ENCODE data around the gene NR5A1. TPM values are rescaled to one million over a fixed set of nuclear protein-coding genes. Genes with fewer than 3 reads are reported as not detected.

NR5A1 gene
- total RNA-seq, 2 experiments from 2014 or later, result not detected

DNA sequence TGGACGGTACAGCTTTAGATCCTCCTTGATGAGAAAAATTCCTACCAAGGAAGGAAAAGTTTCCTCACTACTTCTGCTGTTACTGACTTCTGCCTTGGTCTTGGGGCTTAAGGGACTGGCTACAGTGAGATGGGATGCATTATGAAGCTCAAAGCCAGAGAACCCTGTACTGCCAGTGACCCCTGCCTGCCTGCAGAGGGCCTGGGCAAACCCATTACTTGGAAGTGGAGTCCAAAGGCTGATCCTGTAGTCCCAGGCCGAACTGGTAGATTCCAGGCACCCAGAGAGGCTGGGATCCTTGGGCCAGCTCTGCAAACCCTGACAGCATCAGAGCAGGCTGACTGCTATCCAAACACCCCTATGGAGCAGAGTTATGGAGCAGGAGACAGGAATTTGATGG lies 25.7 kb upstream of the NR5A1 start:
- ATAC-seq (no peak), DNase-seq (no peak)
- Mint-ChIP-seq H3K4me3 (no peak overlapping the region), H3K27me3 (ENCODE audit: low read depth) (peaks cover 14% of the 10 kb centered on the region), H3K9me3 (ENCODE audit: insufficient read depth) (no peaks in the 10 kb centered on the region), H3K27ac (no peak overlapping the region), H3K4me1 (ENCODE audit: low read depth) (no peaks in the 10 kb centered on the region), H3K36me3 (ENCODE audit: low read depth) (no peaks in the 10 kb centered on the region)
- ChIA-PET CTCF (interaction anchor here (1.0 to 2.0 kb wide), 3 partner anchors 12 to 114 kb away, joined by 3 to 6 read pairs (median 5); no protein-coding TSS in a partner anchor), POLR2A (no interaction called here)

GRCh38 chr9:124531115-124531514 lies 23.9 kb upstream of the NR5A1 start:
- Mint-ChIP-seq H3K27me3 (ENCODE audit: low read depth) (peaks cover 14% of the 10 kb centered on the region), H3K9me3 (ENCODE audit: insufficient read depth) (no peaks in the 10 kb centered on the region), H3K4me1 (ENCODE audit: low read depth) (no peaks in the 10 kb centered on the region), H3K4me3 (no peak overlapping the region), H3K27ac (no peak overlapping the region), H3K36me3 (ENCODE audit: low read depth) (no peaks in the 10 kb centered on the region)
- CTCF ChIA-PET, result interaction anchor here (1.3 kb wide), 1 partner anchor 20 kb away, joined by 4 read pairs; no protein-coding TSS in a partner anchor
- POLR2A ChIA-PET, result no interaction called here
- ATAC-seq, result no peak
- DNase-seq, result no peak

DNA sequence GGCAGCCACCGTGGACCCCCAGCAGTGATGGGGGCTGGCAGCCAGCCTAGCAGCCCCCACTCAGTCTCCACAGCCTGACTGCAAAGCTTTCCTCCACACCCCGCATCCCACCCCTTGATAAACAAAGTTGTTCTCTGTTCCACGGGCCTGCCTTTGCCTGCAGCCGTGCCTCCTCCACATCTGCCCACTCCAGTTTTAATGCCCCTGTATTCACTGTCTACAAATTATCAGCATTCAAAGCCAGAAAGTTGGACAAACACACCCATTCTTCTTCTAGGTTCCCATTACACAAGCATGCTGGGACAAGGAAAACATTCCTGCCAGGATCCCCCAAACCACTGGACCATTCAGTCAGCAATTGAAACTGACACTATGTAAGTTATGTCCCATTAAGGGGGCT lies 23.0 kb upstream of the NR5A1 start:
- CTCF ChIA-PET, result interaction anchor here (1.3 kb wide), 1 partner anchor 21 kb away, joined by 4 read pairs; no protein-coding TSS in a partner anchor
- no peak overlapping the region for H3K4me3 Mint-ChIP-seq
- no peaks in the 10 kb centered on the region for H3K9me3 Mint-ChIP-seq (ENCODE audit: insufficient read depth)
- H3K36me3 Mint-ChIP-seq (ENCODE audit: low read depth), result no peaks in the 10 kb centered on the region
- no peak overlapping the region for H3K27ac Mint-ChIP-seq
- no peak for ATAC-seq
- DNase-seq, result no peak
- POLR2A ChIA-PET, result no interaction called here
- H3K27me3 Mint-ChIP-seq (ENCODE audit: low read depth), result peaks cover 14% of the 10 kb centered on the region
- H3K4me1 Mint-ChIP-seq (ENCODE audit: low read depth), result no peaks in the 10 kb centered on the region

GRCh38 chr9:124527781-124528180 lies 20.6 kb upstream of the NR5A1 start:
- Mint-ChIP-seq H3K4me3 (no peak overlapping the region), H3K9me3 (ENCODE audit: insufficient read depth) (no peaks in the 10 kb centered on the region), H3K36me3 (ENCODE audit: low read depth) (no peaks in the 10 kb centered on the region), H3K27ac (no peak overlapping the region), H3K4me1 (ENCODE audit: low read depth) (no peaks in the 10 kb centered on the region), H3K27me3 (ENCODE audit: low read depth) (peaks cover 18% of the 10 kb centered on the region)
- ChIA-PET POLR2A (no interaction called here), CTCF (interaction anchor here (1.1 kb wide), 1 partner anchor 9 kb away, joined by 8 read pairs; no protein-coding TSS in a partner anchor)
- DNase-seq (no peak), ATAC-seq (no peak)

- no peak for DNase-seq
- ATAC-seq, result no peak
- no peak overlapping the region for H3K27ac Mint-ChIP-seq
- peaks cover 11% of the 10 kb centered on the region for H3K27me3 Mint-ChIP-seq (ENCODE audit: low read depth)
- POLR2A ChIA-PET, result no interaction called here
- H3K4me3 Mint-ChIP-seq, result no peak overlapping the region
- CTCF ChIA-PET, result no interaction called here
- no peaks in the 10 kb centered on the region for H3K9me3 Mint-ChIP-seq (ENCODE audit: insufficient read depth)
- no peaks in the 10 kb centered on the region for H3K36me3 Mint-ChIP-seq (ENCODE audit: low read depth)
- H3K4me1 Mint-ChIP-seq (ENCODE audit: low read depth), result no peaks in the 10 kb centered on the region
Observed at GRCh38 chr9:124526174-124526573, 19.0 kb upstream of the NR5A1 start.

DNA sequence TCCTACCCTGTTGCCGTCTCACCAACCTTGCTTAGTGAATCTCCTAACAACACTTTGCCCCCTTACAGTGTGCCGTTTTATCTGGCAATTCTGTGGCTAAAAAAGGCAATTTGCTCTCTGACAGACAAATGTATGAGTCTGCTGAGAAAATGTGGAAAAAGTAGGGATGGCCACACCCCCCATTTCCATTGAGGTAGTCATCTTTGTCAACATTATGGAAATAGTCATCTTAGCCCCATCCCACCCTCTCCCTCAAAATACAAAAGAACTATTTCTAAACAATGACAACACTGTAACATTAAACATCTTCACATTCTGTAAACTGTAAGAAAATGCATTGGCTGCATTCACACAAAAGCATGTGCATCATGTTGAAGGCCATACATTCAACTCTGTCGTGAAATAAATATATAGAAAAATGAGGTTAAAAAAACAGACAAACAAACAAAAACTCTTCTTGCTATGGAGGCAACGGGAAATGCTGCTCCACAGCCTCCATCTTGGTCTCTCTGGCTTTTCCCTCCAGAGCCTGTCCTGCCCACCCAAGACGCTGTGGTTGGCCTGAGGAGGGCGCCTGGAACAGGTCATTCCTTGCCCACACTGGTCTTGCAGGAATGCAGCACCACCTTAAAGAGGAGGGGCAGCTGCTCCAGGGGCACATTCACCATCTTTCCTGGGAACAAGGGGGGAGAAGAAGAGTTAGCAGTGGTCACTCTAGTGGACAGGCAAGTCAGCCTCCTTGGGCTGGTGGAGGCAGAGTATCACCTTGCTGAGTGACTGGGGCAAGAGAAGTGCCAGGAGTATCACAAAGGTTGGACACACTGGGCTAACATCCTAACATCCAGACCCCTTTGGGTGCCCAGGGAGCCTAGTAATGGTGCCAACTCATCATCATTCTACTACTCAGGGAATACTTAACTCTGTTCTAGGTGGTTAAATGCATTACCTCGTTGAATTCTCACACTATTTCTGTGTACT lies 15.2 kb upstream of the NR5A1 start:
- H3K27me3 Mint-ChIP-seq (ENCODE audit: low read depth), result peaks cover 7% of the 10 kb centered on the region
- ChIA-PET CTCF (interaction anchor here (1.2 to 1.9 kb wide), 3 partner anchors 15 to 95 kb away, joined by 3 to 15 read pairs (median 3); no protein-coding TSS in a partner anchor), POLR2A (no interaction called here)
- H3K27ac Mint-ChIP-seq, result no peak overlapping the region
- no peaks in the 10 kb centered on the region for H3K4me1 Mint-ChIP-seq (ENCODE audit: low read depth)
- DNase-seq (no peak), ATAC-seq (no peak)
- no peaks in the 10 kb centered on the region for H3K36me3 Mint-ChIP-seq (ENCODE audit: low read depth)
- no peak overlapping the region for H3K4me3 Mint-ChIP-seq
- no peaks in the 10 kb centered on the region for H3K9me3 Mint-ChIP-seq (ENCODE audit: insufficient read depth)

GRCh38 chr9:124521142-124521541 lies 13.9 kb upstream of the NR5A1 start:
- Mint-ChIP-seq H3K27ac (no peak overlapping the region), H3K4me1 (ENCODE audit: low read depth) (no peaks in the 10 kb centered on the region), H3K36me3 (ENCODE audit: low read depth) (no peaks in the 10 kb centered on the region), H3K27me3 (ENCODE audit: low read depth) (peaks cover 12% of the 10 kb centered on the region), H3K9me3 (ENCODE audit: insufficient read depth) (no peaks in the 10 kb centered on the region), H3K4me3 (no peak overlapping the region)
- POLR2A ChIA-PET, result no interaction called here
- no peak for DNase-seq
- CTCF ChIA-PET, result no interaction called here
- no peak for ATAC-seq

GRCh38 chr9:124520206-124520596 lies 13.0 kb upstream of the NR5A1 start:
- CTCF ChIA-PET, result no interaction called here
- ATAC-seq (no peak), DNase-seq (no peak)
- no peak overlapping the region for H3K27ac Mint-ChIP-seq
- H3K4me1 Mint-ChIP-seq (ENCODE audit: low read depth), result no peaks in the 10 kb centered on the region
- no peak overlapping the region for H3K4me3 Mint-ChIP-seq
- H3K27me3 Mint-ChIP-seq (ENCODE audit: low read depth), result peaks cover 12% of the 10 kb centered on the region
- POLR2A ChIA-PET, result no interaction called here
- no peaks in the 10 kb centered on the region for H3K9me3 Mint-ChIP-seq (ENCODE audit: insufficient read depth)
- H3K36me3 Mint-ChIP-seq (ENCODE audit: low read depth), result no peaks in the 10 kb centered on the region

DNA sequence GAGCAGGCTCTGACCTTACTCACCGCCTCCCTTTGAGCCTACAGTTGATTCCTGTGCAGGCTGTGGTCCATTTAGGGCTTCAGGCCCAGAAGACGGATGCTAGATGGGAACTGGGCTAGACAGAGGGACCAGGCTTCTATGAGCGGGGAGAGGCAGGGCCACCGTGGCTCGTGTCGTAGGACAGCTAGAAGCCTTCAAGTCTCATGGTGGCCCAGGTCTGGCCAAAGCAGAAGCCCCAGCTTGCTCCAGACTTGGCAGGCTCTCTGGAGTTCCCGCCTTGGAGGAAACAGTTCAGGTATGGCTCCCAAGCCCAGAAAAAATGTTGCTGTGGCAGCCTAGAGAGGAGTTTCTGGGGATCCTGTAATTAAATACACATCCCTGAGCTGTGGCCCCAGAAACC lies 10.9 kb upstream of the NR5A1 start:
- no peaks in the 10 kb centered on the region for H3K9me3 Mint-ChIP-seq (ENCODE audit: insufficient read depth)
- H3K36me3 Mint-ChIP-seq (ENCODE audit: low read depth), result no peaks in the 10 kb centered on the region
- H3K4me3 Mint-ChIP-seq, result no peak overlapping the region
- peaks cover 8% of the 10 kb centered on the region for H3K27me3 Mint-ChIP-seq (ENCODE audit: low read depth)
- H3K27ac Mint-ChIP-seq, result no peak overlapping the region
- ATAC-seq, result no peak
- CTCF ChIA-PET, result no interaction called here
- no peak for DNase-seq
- POLR2A ChIA-PET, result no interaction called here
- peaks cover 4% of the 10 kb centered on the region for H3K4me1 Mint-ChIP-seq (ENCODE audit: low read depth)

DNA sequence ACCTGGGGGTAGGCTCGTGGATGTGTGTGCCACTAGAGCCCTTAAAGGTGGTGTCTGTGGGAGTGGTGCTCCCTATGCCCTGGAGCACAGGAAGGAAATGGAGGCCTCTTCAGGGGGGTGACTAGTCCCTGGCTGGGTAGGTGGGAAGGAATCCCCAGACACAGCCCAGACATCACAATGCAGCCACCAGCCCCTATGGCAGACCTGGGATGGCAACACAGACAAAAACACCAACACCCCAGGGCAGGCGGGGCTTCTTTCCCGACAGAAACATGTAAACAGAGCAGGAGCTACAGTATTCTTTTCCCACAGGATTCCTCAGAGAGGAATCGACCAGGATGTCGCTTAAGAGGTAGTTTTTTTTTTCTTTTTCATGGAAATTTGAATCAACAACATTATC lies 10.4 kb upstream of the NR5A1 start:
- POLR2A ChIA-PET, result no interaction called here
- H3K27me3 Mint-ChIP-seq (ENCODE audit: low read depth), result peaks cover 8% of the 10 kb centered on the region
- no peak overlapping the region for H3K27ac Mint-ChIP-seq
- no peak for DNase-seq
- H3K4me3 Mint-ChIP-seq, result no peak overlapping the region
- H3K36me3 Mint-ChIP-seq (ENCODE audit: low read depth), result no peaks in the 10 kb centered on the region
- no peak for ATAC-seq
- H3K9me3 Mint-ChIP-seq (ENCODE audit: insufficient read depth), result no peaks in the 10 kb centered on the region
- peaks cover 4% of the 10 kb centered on the region for H3K4me1 Mint-ChIP-seq (ENCODE audit: low read depth)
- CTCF ChIA-PET, result no interaction called here

DNA sequence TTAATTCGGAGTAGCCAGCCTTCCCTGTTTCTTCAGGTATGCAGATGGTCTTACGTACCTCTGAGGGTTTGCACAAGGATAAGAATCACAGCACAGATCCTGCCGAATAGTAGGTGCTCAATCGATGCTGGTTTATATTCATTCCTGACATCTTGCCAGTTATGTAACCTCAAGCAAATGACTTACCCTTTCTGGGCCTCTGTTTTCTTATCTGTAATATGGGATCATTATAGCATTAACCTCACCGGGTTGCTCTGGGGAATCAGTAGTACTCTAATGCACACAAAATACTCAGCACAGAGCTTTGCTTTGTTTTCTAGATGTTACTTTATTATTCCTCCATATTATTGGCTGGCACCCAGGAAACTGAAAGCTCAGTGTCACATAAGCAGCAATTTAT lies 7.7 kb upstream of the NR5A1 start:
- Mint-ChIP-seq H3K4me3 (no peak overlapping the region), H3K9me3 (ENCODE audit: insufficient read depth) (no peaks in the 10 kb centered on the region), H3K27ac (no peak overlapping the region), H3K27me3 (ENCODE audit: low read depth) (peaks cover 5% of the 10 kb centered on the region), H3K36me3 (ENCODE audit: low read depth) (no peaks in the 10 kb centered on the region), H3K4me1 (ENCODE audit: low read depth) (peaks cover 7% of the 10 kb centered on the region)
- ATAC-seq, result no peak
- DNase-seq, result no peak
- POLR2A ChIA-PET, result no interaction called here
- CTCF ChIA-PET, result interaction anchor here (0.5 to 0.9 kb wide), 3 partner anchors 22 to 102 kb away, joined by 3 to 4 read pairs (median 3); no protein-coding TSS in a partner anchor

GRCh38 chr9:124514125-124514524 lies 6.9 kb upstream of the NR5A1 start:
- Mint-ChIP-seq H3K27me3 (ENCODE audit: low read depth) (peaks cover 5% of the 10 kb centered on the region), H3K27ac (no peak overlapping the region), H3K4me1 (ENCODE audit: low read depth) (peaks cover 7% of the 10 kb centered on the region), H3K36me3 (ENCODE audit: low read depth) (no peaks in the 10 kb centered on the region), H3K9me3 (ENCODE audit: insufficient read depth) (no peaks in the 10 kb centered on the region), H3K4me3 (no peak overlapping the region)
- DNase-seq (no peak), ATAC-seq (no peak)
- ChIA-PET CTCF (no interaction called here), POLR2A (no interaction called here)
